SJCRH30 (cell line): ENCODE results near the gene RHOBTB3. TPM values are rescaled to one million over a fixed set of nuclear protein-coding genes. Genes with fewer than 3 reads are reported as not detected.

Experiments
- DNase-seq, 2 experiments: peaks; one replicate each; pipeline ENCODE4 v3.0.0-alpha.2; 2015 to 2020
- H3K27ac ChIP-seq: fragments of 250-450 bp; sonication (Bioruptor Pico); 2 replicates; pipeline ENCODE4 v1.5.1; 2020; ENCODE audit warnings: mild to moderate bottlenecking, moderate library complexity
- H3K27me3 ChIP-seq: fragments of 250-450 bp; sonication (Bioruptor Pico); 2 replicates; pipeline ENCODE4 v1.5.1; 2020; ENCODE audit warnings: mild to moderate bottlenecking, moderate library complexity
- H3K36me3 ChIP-seq: fragments of 250-450 bp; sonication (Bioruptor Pico); 2 replicates; pipeline ENCODE4 v1.5.1; 2020; ENCODE audit warnings: mild to moderate bottlenecking, moderate library complexity
- H3K4me1 ChIP-seq: fragments of 250-450 bp; sonication (Bioruptor Pico); 2 replicates; pipeline ENCODE4 v1.5.1; 2020; ENCODE audit warnings: mild to moderate bottlenecking, moderate library complexity
- H3K4me3 ChIP-seq: fragments of 250-450 bp; sonication (Bioruptor Pico); 2 replicates; pipeline ENCODE4 v1.5.1; 2020; ENCODE audit warnings: mild to moderate bottlenecking, moderate library complexity
- H3K9me3 ChIP-seq: fragments of 250-450 bp; sonication (Bioruptor Pico); replicated peaks from 2 replicates; pipeline ENCODE4 v1.5.1; 2020; ENCODE audit warnings: mild to moderate bottlenecking, moderate library complexity
- total RNA-seq: library from RNA; depleted of rRNA; stranded (reverse); fragments of >200 nt; shearing (Covaris generic); gene quantifications from 2 replicates; pipeline ENCODE4 v1.2.3, GENCODE V29; 2014

Gene RHOBTB3
- total RNA-seq, 1 experiment from 2014 or later, result 212 TPM

- DNase-seq, result no peak
- peaks cover 63% of the 10 kb centered on the region for H3K36me3 ChIP-seq
- H3K27me3 ChIP-seq, result no peaks in the 10 kb centered on the region
- H3K9me3 ChIP-seq, result no peaks in the 10 kb centered on the region
- H3K4me3 ChIP-seq, result no peak overlapping the region
- no peaks in the 10 kb centered on the region for H3K4me1 ChIP-seq
- H3K27ac ChIP-seq, result no peak overlapping the region
Measured at GRCh38 chr5:95784514-95785302, 53.6 kb downstream of the RHOBTB3 start.

- no peaks in the 10 kb centered on the region for H3K4me1 ChIP-seq
- H3K27ac ChIP-seq, result no peak overlapping the region
- H3K27me3 ChIP-seq, result no peaks in the 10 kb centered on the region
- no peak for DNase-seq
- H3K36me3 ChIP-seq, result peaks cover 71% of the 10 kb centered on the region
- H3K9me3 ChIP-seq, result no peaks in the 10 kb centered on the region
- no peak overlapping the region for H3K4me3 ChIP-seq
Measured at GRCh38 chr5:95786821-95787418, 55.8 kb downstream of the RHOBTB3 start.

DNA sequence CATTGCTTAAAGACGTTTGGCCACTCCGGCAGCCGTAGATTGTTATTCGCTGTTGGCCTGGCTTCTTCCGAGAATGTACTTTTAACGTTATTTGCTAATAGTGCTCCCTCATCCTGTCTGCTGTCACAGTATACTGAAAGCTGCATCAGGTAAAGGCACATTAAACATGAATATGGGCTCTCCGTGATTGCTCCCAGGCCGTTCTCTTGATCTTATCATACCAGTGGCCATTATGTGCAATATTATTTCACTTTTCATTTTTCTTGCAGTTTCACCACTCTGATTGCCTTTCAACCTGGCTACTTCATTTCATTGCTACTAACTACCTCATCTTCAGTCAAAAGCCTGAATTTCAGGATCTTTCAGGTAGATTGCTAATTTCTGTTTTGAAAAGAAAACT is 57.4 kb downstream of the RHOBTB3 start:
- Histone ChIP-seq H3K27me3 (no peaks in the 10 kb centered on the region), H3K36me3 (peaks cover 76% of the 10 kb centered on the region), H3K4me1 (peaks cover 6% of the 10 kb centered on the region; the same call in 1 of the 2 replicates), H3K9me3 (no peaks in the 10 kb centered on the region), H3K27ac (no peak overlapping the region), H3K4me3 (no peak overlapping the region)
- DNase-seq, result no peak

DNA sequence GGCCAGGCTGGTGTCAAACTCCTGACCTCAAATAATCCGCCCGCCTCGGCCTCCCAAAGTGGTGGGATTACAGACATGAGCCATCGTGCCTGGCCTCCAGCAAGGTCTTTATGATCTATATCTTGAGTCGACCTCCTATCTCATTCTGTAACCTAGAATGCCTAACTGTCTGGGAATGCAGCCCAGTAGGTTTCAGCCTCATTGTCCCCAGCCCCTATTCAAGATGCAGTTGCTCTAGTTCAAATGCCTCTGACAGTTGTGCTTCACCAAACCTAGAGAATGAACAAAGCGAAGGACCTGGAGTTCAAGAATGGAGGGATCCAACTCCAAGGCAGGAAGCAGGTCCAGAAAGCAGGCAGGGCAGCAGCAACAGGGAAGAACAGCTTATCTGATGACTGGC is 60.6 kb downstream of the RHOBTB3 start:
- H3K27ac ChIP-seq, result no peak overlapping the region
- no peaks in the 10 kb centered on the region for H3K27me3 ChIP-seq
- H3K36me3 ChIP-seq, result peaks cover 74% of the 10 kb centered on the region
- no peaks in the 10 kb centered on the region for H3K9me3 ChIP-seq
- no peak for DNase-seq
- peaks cover 13% of the 10 kb centered on the region; the same call in 1 of the 2 replicates for H3K4me1 ChIP-seq
- H3K4me3 ChIP-seq, result no peak overlapping the region

GRCh38 chr5:95794070-95794516 is 63.0 kb downstream of the RHOBTB3 start:
- no peak for DNase-seq
- peaks cover 59% of the 10 kb centered on the region for H3K36me3 ChIP-seq

GRCh38 chr5:95797301-95797700 is 66.2 kb downstream of the RHOBTB3 start:
- Histone ChIP-seq H3K36me3 (peaks cover 40% of the 10 kb centered on the region), H3K27ac (no peak overlapping the region), H3K9me3 (no peaks in the 10 kb centered on the region), H3K4me1 (peaks cover 13% of the 10 kb centered on the region; the same call in 1 of the 2 replicates), H3K4me3 (no peak overlapping the region), H3K27me3 (no peaks in the 10 kb centered on the region)
- no peak for DNase-seq

More at GRCh38 chr5:95794070-95794516, 63.0 kb downstream of the RHOBTB3 start:
- H3K27ac ChIP-seq, result no peak overlapping the region; the same call in 1 of the 2 replicates
- H3K4me3 ChIP-seq, result no peak overlapping the region
- no peaks in the 10 kb centered on the region for H3K27me3 ChIP-seq
- H3K9me3 ChIP-seq, result no peaks in the 10 kb centered on the region
- peaks cover 13% of the 10 kb centered on the region; the same call in 1 of the 2 replicates for H3K4me1 ChIP-seq

DNA sequence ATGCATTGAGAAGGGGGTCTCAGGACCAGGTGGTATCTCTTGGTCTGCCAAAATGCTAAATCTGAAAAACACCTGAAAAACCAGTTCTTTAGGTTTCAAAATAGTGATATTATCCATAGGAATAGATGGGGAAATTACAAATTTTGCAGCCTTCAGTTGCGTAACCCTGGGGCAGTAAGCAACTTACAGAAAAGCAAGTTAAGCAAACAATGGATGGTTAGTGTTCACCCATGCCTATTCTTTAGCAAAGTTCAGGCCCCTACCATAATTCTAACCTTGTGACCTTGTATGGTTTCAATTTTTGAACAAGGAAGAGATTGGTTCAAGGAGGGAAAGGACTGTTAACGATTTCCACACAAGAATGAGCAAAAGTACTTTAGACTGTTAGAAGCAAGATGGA is 66.9 kb downstream of the RHOBTB3 start:
- no peak for DNase-seq
- H3K27ac ChIP-seq, result no peak overlapping the region
- no peak overlapping the region for H3K4me3 ChIP-seq
- no peaks in the 10 kb centered on the region for H3K9me3 ChIP-seq
- H3K36me3 ChIP-seq, result peaks cover 36% of the 10 kb centered on the region
- H3K27me3 ChIP-seq, result no peaks in the 10 kb centered on the region
- peaks cover 11% of the 10 kb centered on the region; the same call in 1 of the 2 replicates for H3K4me1 ChIP-seq

GRCh38 chr5:95798545-95798944 is 67.4 kb downstream of the RHOBTB3 start:
- DNase-seq, result no peak
- H3K9me3 ChIP-seq, result no peaks in the 10 kb centered on the region

DNA sequence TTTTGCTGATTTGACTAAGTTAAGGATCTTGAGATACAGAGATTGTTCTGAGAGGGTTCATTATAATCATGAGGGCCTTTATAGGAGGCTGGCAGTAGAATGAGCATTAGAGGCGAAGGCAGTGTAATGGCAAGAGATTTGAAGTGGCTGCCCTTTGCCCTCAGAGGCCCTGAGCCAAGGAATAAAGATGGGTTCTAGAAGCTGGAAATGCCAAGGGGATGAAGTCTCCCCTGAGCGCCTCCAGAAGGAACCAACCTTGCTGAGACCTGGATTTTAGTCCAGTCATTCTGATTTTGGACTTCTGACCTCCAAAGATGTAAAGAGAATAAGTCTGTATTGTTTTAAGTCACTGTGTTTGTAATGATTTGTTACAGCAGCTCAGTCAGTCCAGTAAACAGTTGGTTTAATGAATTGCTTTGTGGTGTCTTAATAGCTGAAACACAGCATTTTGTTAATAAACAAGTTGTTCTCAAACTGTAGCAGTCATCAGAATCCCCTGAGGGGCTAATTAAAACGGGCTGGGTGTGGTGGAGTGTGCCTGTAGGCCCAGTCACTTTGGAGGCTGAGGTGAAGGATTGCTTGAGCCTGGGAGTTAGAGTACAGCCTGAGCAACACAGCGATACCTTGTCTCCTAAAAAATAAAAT is 68.2 kb downstream of the RHOBTB3 start:
- Histone ChIP-seq H3K27ac (no peak overlapping the region), H3K4me1 (peaks cover under 1% of the 10 kb centered on the region; the same call in 1 of the 2 replicates)
- no peak for DNase-seq

More at GRCh38 chr5:95798545-95798944, 67.4 kb downstream of the RHOBTB3 start:
- H3K36me3 ChIP-seq, result peaks cover 31% of the 10 kb centered on the region
- no peaks in the 10 kb centered on the region for H3K27me3 ChIP-seq
- H3K4me3 ChIP-seq, result no peak overlapping the region
- H3K27ac ChIP-seq, result no peak overlapping the region
- H3K4me1 ChIP-seq, result peaks cover 7% of the 10 kb centered on the region; the same call in 1 of the 2 replicates

GRCh38 chr5:95800553-95800952 is 69.4 kb downstream of the RHOBTB3 start:
- Histone ChIP-seq H3K27ac (no peak overlapping the region), H3K36me3 (peaks cover 14% of the 10 kb centered on the region), H3K4me3 (no peak overlapping the region), H3K4me1 (no peaks in the 10 kb centered on the region), H3K9me3 (no peaks in the 10 kb centered on the region), H3K27me3 (no peaks in the 10 kb centered on the region)
- DNase-seq, result no peak

More for the DNA sequence above, 68.2 kb downstream of the RHOBTB3 start:
- Histone ChIP-seq H3K9me3 (no peaks in the 10 kb centered on the region), H3K36me3 (peaks cover 23% of the 10 kb centered on the region), H3K4me3 (no peak overlapping the region), H3K27me3 (no peaks in the 10 kb centered on the region)

- no peaks in the 10 kb centered on the region for H3K9me3 ChIP-seq
- no peaks in the 10 kb centered on the region for H3K27me3 ChIP-seq
- peaks cover 7% of the 10 kb centered on the region for H3K36me3 ChIP-seq
- no peak for DNase-seq
- no peaks in the 10 kb centered on the region for H3K4me1 ChIP-seq
- no peak overlapping the region for H3K4me3 ChIP-seq
- H3K27ac ChIP-seq, result no peak overlapping the region
Measured at GRCh38 chr5:95801532-95801931, 70.4 kb downstream of the RHOBTB3 start.

GRCh38 chr5:95801961-95802360 is 70.8 kb downstream of the RHOBTB3 start:
- no peaks in the 10 kb centered on the region for H3K27me3 ChIP-seq
- H3K4me1 ChIP-seq, result no peaks in the 10 kb centered on the region
- no peak overlapping the region for H3K27ac ChIP-seq
- peaks cover 4% of the 10 kb centered on the region for H3K36me3 ChIP-seq
- no peak for DNase-seq
- H3K9me3 ChIP-seq, result no peaks in the 10 kb centered on the region
- no peak overlapping the region for H3K4me3 ChIP-seq

DNA sequence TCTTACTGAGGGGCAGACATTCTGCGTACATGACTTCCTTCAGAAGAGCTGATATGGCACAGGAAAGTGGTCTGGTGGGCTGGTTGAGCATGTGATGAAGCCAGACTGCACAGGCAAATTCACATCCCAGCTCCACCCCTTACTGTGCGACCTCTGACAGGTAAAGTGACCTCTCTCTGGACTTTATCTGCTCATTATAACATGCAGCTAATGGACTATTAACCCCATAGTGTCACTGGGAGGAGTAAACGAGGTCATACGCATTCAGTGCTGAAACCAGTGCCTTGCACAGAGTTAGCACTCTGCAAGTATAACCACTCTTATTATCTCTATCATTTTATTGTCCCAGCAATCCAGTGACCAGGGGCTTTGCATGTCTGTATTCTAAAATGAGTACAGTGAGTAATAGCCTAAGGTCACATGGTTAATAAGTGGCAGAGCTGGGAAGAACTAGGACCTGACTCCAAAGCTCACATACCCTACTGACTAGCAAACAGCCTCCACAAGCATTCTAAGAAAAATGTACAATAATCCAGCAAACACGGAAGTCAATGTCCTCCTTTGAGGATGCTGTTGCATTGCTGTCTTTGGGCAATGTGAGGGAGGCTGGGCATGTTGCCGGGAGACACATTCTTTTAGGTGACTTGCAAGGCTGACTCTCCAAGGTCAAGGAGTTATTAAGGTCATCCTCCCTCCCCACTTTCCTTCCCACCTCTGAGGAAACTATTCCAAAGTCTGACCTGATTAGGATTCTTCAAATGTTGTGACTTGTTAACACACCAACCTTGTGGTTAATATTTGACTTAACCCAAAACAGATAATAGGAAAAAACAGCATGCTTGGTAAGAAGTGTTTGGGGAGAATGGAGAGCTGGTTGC is 72.4 kb downstream of the RHOBTB3 start:
- Histone ChIP-seq H3K27me3 (no peaks in the 10 kb centered on the region), H3K9me3 (no peaks in the 10 kb centered on the region), H3K4me3 (no peak overlapping the region), H3K4me1 (no peaks in the 10 kb centered on the region), H3K27ac (no peak overlapping the region), H3K36me3 (0 out of 2 replicates have a peak, but pooled peaks cover 3% of the 10 kb centered on the region)
- no peak for DNase-seq
